Endodermal cell (in vitro differentiated cells): Measurements from ENCODE around the gene BRSK2. TPM values are rescaled to one million over a fixed set of nuclear protein-coding genes. Genes with fewer than 3 reads are reported as not detected.

Experiments used
- DNase-seq: peaks from one replicate; pipeline ENCODE4 v3.0.0-alpha.2; 2017
- H3K27ac ChIP-seq: 2 replicates; pipeline ENCODE4 v1.5.1; 2013; ENCODE audit warnings: mild to moderate bottlenecking, low read depth, low read length, moderate library complexity
- H3K27me3 ChIP-seq: 2 replicates; pipeline ENCODE4 v1.6.1; 2013; ENCODE audit warnings: mild to moderate bottlenecking, low read length, moderate library complexity; ENCODE audit not compliant: insufficient read depth, control insufficient read depth, poor library complexity, severe bottlenecking
- H3K36me3 ChIP-seq: 2 replicates; pipeline ENCODE4 v1.7.0; 2013; ENCODE audit warnings: mild to moderate bottlenecking, low read length, moderate library complexity; ENCODE audit not compliant: control insufficient read depth, insufficient read depth
- H3K4me1 ChIP-seq: one replicate; pipeline ENCODE4 v1.7.0; 2013; ENCODE audit warnings: low read length; ENCODE audit not compliant: control insufficient read depth, insufficient read depth
- H3K4me3 ChIP-seq: 2 replicates; pipeline ENCODE4 v1.5.1; 2013; ENCODE audit warnings: mild to moderate bottlenecking, low read length, moderate library complexity
- H3K9ac ChIP-seq: 2 replicates; pipeline ENCODE4 v1.6.1; 2013; ENCODE audit warnings: mild to moderate bottlenecking, low read length, moderate library complexity; ENCODE audit not compliant: poor library complexity, severe bottlenecking; ENCODE audit errors: extremely low read depth
- H3K9me3 ChIP-seq: 2 replicates; pipeline ENCODE4 v1.6.1; 2013; ENCODE audit warnings: mild to moderate bottlenecking, low read length, moderate library complexity; ENCODE audit not compliant: control insufficient read depth
- H3K27ac Mint-ChIP-seq: 2 replicates; pipeline ENCODE4 v1.8.0; 2020; ENCODE audit warnings: mixed read lengths
- H3K27me3 Mint-ChIP-seq: 2 replicates; pipeline ENCODE4 v1.8.0; 2021; ENCODE audit warnings: mild to moderate bottlenecking, mixed read lengths; ENCODE audit not compliant: insufficient read depth
- H3K36me3 Mint-ChIP-seq: 2 replicates; pipeline ENCODE4 v1.8.0; 2020; ENCODE audit warnings: low read depth, mixed read lengths
- H3K4me1 Mint-ChIP-seq: 2 replicates; pipeline ENCODE4 v1.8.0; 2020; ENCODE audit warnings: mixed read lengths
- H3K4me3 Mint-ChIP-seq: 2 replicates; pipeline ENCODE4 v1.8.0; 2020; ENCODE audit warnings: mild to moderate bottlenecking, moderate library complexity, mixed read lengths
- H3K9me3 Mint-ChIP-seq: 2 replicates; pipeline ENCODE4 v1.8.0; 2020; ENCODE audit warnings: mild to moderate bottlenecking, mixed read lengths
- CTCF ChIP-seq: fragments of 200-600 bp; sonication (generic); conservative IDR thresholded peaks from 2 replicates; pipeline ENCODE4 v1.5.0; 2021; ENCODE audit warnings: antibody characterized with exemption, mild to moderate bottlenecking
- whole genome bisulfite sequencing, 2 experiments: methylation state at CpG; one replicate each; pipeline versions ENCODE4 v1.1.5 to v1.1.7; 2013; ENCODE audit warnings: missing lambda C conversion rate in 2 of 2, mixed read lengths in 1 of 2; ENCODE audit not compliant: insufficient coverage in 1 of 2, insufficient read length in 1 of 2; 5-methylcytosine and 5-hydroxymethylcytosine counted together
- total RNA-seq, 2 donors: library from RNA; stranded (reverse); fragmentation: NEBNext Ultra II Directional in 1 of 2; extraction: Animal tissue kit (Norgen Biotek cat#: 25700) in 1 of 2; gene quantifications; 2 replicates in 1 of 2; 3 replicates in 1 of 2; pipeline ENCODE4 v1.2.1, GENCODE V29; 2021

Gene BRSK2
- total RNA-seq, 2 donors from 2014 or later: 9.4 to 10.3 TPM

- no peak for TF ChIP-seq CTCF
- H3K27me3 Mint-ChIP-seq: no peaks in the 10 kb centered on the region
- peaks cover 7% of the 10 kb centered on the region for H3K36me3 Mint-ChIP-seq
- no peak overlapping the region for H3K4me3 Mint-ChIP-seq
- no peak overlapping the region for H3K27ac Mint-ChIP-seq
- no peaks in the 10 kb centered on the region for H3K9me3 Mint-ChIP-seq
- no peak for DNase-seq
- Histone ChIP-seq H3K27ac (no peak overlapping the region), H3K9ac (no peak overlapping the region), H3K4me1 (no peaks in the 10 kb centered on the region), H3K27me3 (no peaks in the 10 kb centered on the region), H3K36me3 (peaks cover 15% of the 10 kb centered on the region), H3K9me3 (no peaks in the 10 kb centered on the region), H3K4me3 (no peak overlapping the region)
- H3K4me1 Mint-ChIP-seq: no peaks in the 10 kb centered on the region
- WGBS, 2 experiments: 91% methylated on average over 2 to 9 of the region's 9 CpGs
Observed at GRCh38 chr11:1471736-1472135, 82.0 kb downstream of the BRSK2 start.

- no peak overlapping the region for H3K4me3 ChIP-seq
- no peak for TF ChIP-seq CTCF
- H3K36me3 Mint-ChIP-seq: peaks cover 12% of the 10 kb centered on the region
- H3K27me3 Mint-ChIP-seq: no peaks in the 10 kb centered on the region
- no peak overlapping the region for H3K9ac ChIP-seq
- no peak for DNase-seq
- H3K4me1 ChIP-seq: no peaks in the 10 kb centered on the region
- H3K4me3 Mint-ChIP-seq: no peak overlapping the region
- H3K4me1 Mint-ChIP-seq: no peaks in the 10 kb centered on the region
- peaks cover 18% of the 10 kb centered on the region for H3K36me3 ChIP-seq
- whole genome bisulfite sequencing, 2 experiments: 88 to 93% methylated on average over 5 to 21 of the region's 21 CpGs
- no peaks in the 10 kb centered on the region for H3K9me3 Mint-ChIP-seq
- no peak overlapping the region for H3K27ac ChIP-seq
- no peak overlapping the region for H3K27ac Mint-ChIP-seq
- no peaks in the 10 kb centered on the region for H3K9me3 ChIP-seq
- H3K27me3 ChIP-seq: no peaks in the 10 kb centered on the region
Observed at GRCh38 chr11:1472180-1473005, 82.7 kb downstream of the BRSK2 start.

GRCh38 chr11:1473011-1473628 lies 83.4 kb downstream of the BRSK2 start:
- DNase-seq: no peak
- Histone ChIP-seq H3K9ac (no peak overlapping the region), H3K9me3 (no peaks in the 10 kb centered on the region), H3K36me3 (peaks cover 18% of the 10 kb centered on the region), H3K4me1 (no peaks in the 10 kb centered on the region), H3K4me3 (no peak overlapping the region), H3K27me3 (no peaks in the 10 kb centered on the region), H3K27ac (no peak overlapping the region)
- H3K27me3 Mint-ChIP-seq: no peaks in the 10 kb centered on the region
- H3K27ac Mint-ChIP-seq: no peak overlapping the region
- no peaks in the 10 kb centered on the region for H3K9me3 Mint-ChIP-seq
- no peaks in the 10 kb centered on the region for H3K4me1 Mint-ChIP-seq
- TF ChIP-seq CTCF: no peak
- no peak overlapping the region for H3K4me3 Mint-ChIP-seq
- WGBS, 2 experiments: 92 to 97% methylated on average over 8 to 12 of the region's 12 CpGs
- H3K36me3 Mint-ChIP-seq: peaks cover 12% of the 10 kb centered on the region
